Vagina (tissue), 2 donors: Measurements from ENCODE around the gene RELA. TPM values are rescaled to one million over a fixed set of nuclear protein-coding genes. Genes with fewer than 3 reads are reported as not detected.

Experiments
- DNase-seq, 2 donors: peaks; one replicate each; pipeline ENCODE4 v3.0.0-alpha.2; 2017; ENCODE audit errors: extremely low spot score in 2 of 2
- H3K27ac ChIP-seq: fragments of 200-600 bp; sonication (generic); one replicate; pipeline ENCODE4 v1.5.1; 2019
- H3K27me3 ChIP-seq: fragments of 200-600 bp; sonication (generic); one replicate; pipeline ENCODE4 v1.5.1; 2019
- H3K36me3 ChIP-seq, 2 donors: fragments of 200-600 bp; sonication (generic); one replicate each; pipeline ENCODE4 v1.5.1; 2017 to 2019
- H3K4me1 ChIP-seq: fragments of 200-600 bp; sonication (generic); one replicate; pipeline ENCODE4 v1.5.1; 2019
- H3K4me3 ChIP-seq, 2 donors: fragments of 200-600 bp; sonication (generic); 1 replicate in 1 of 2; 2 replicates in 1 of 2; pipeline ENCODE4 v1.5.1; 2016 to 2019
- H3K9me3 ChIP-seq: fragments of 200-600 bp; sonication (generic); one replicate; pipeline ENCODE4 v1.5.1; 2019
- CTCF ChIP-seq, 3 experiments: fragments of 450-650 bp in 2 of 3; fragments of 200-600 bp in 1 of 3; sonication (generic) in 1 of 3; IDR thresholded peaks; one replicate each; pipeline ENCODE4 v1.5.1; 2017 to 2019; ENCODE audit warnings: antibody characterized with exemption in 3 of 3, mild to moderate bottlenecking in 2 of 3, moderate library complexity in 2 of 3
- POLR2A ChIP-seq, 2 donors: fragments of 450-650 bp; IDR thresholded peaks; one replicate each; pipeline ENCODE4 v1.6.1; 2017; ENCODE audit warnings: antibody characterized with exemption in 2 of 2, mild to moderate bottlenecking in 2 of 2, moderate library complexity in 2 of 2
- POLR2AphosphoS5 ChIP-seq, 2 donors: sonication (generic); formaldehyde crosslinking; IDR thresholded peaks; one replicate each; pipeline ENCODE4 v1.9.0; 2017; ENCODE audit warnings: antibody characterized with exemption in 2 of 2, mild to moderate bottlenecking in 2 of 2, low read depth in 1 of 2; ENCODE audit not compliant: insufficient read depth in 1 of 2
- intact Hi-C: fragments of 100-400 bp; cut with DNase I; formaldehyde crosslinking; loops from one replicate; pipeline ENCODE4 v1.15.1; 2023
- total RNA-seq: library from RNA; depleted of rRNA; stranded (reverse); fragments of >200 nt; gene quantifications from one replicate; pipeline ENCODE4 v1.2.3, GENCODE V29; 2016

The RELA gene
- total RNA-seq, 1 donor from 2014 or later, result 59.2 TPM

GRCh38 chr11:65611758-65612603 is 50.7 kb downstream of the RELA start:
- intact Hi-C loops, result loop anchor here (5.0 kb wide), 1 partner anchor 40 kb away; the partner anchor contains the start of genes FAM89B and ZNRD2
- no peak for TF ChIP-seq POLR2AphosphoS5 (IDR thresholded peaks at IDR 0.05; ENCODE audit: insufficient read depth in 1 of 2, low read depth in 1 of 2)
- no peak for TF ChIP-seq CTCF (IDR thresholded peaks at IDR 0.05)
- TF ChIP-seq POLR2A (IDR thresholded peaks at IDR 0.05), result no peak
- H3K36me3 ChIP-seq, result peaks cover 0 to 7% of the 10 kb centered on the region in 2 donors
- no peaks in the 10 kb centered on the region for H3K9me3 ChIP-seq
- peak overlapping the region; percentile 90 for H3K27ac ChIP-seq
- H3K4me3 ChIP-seq, result peak overlapping the region; percentile 72 to 95
- DNase-seq, result no peak
- no peaks in the 10 kb centered on the region for H3K27me3 ChIP-seq
- H3K4me1 ChIP-seq, result peaks cover 68% of the 10 kb centered on the region

- intact Hi-C loops, result loop anchor here (5.0 kb wide), 1 partner anchor 39 kb away; the partner anchor contains the start of genes FAM89B and ZNRD2
- H3K27me3 ChIP-seq, result no peaks in the 10 kb centered on the region
These were observed 51.5 kb downstream of the RELA start for GRCh38 chr11:65611028-65611757.

GRCh38 chr11:65610404-65610803 is 52.3 kb downstream of the RELA start:
- peak overlapping the region; percentile 90 for H3K27ac ChIP-seq
- intact Hi-C loops, result loop anchor here (5.0 kb wide), 1 partner anchor 38 kb away; the partner anchor contains the start of genes FAM89B and ZNRD2
- peaks cover 67% of the 10 kb centered on the region for H3K4me1 ChIP-seq
- H3K9me3 ChIP-seq, result no peaks in the 10 kb centered on the region
- DNase-seq, result no peak
- no peaks in the 10 kb centered on the region for H3K27me3 ChIP-seq
- no peak for TF ChIP-seq POLR2A (IDR thresholded peaks at IDR 0.05)
- no peak for TF ChIP-seq POLR2AphosphoS5 (IDR thresholded peaks at IDR 0.05; ENCODE audit: insufficient read depth in 1 of 2, low read depth in 1 of 2)
- no peak for TF ChIP-seq CTCF (IDR thresholded peaks at IDR 0.05)
- peak overlapping the region in 1 of 2 donors; percentile 95 for H3K4me3 ChIP-seq
- H3K36me3 ChIP-seq, result peaks cover 0 to 12% of the 10 kb centered on the region in 2 donors

More at GRCh38 chr11:65611028-65611757, 51.5 kb downstream of the RELA start:
- DNase-seq, result no peak
- no peak for TF ChIP-seq POLR2A (IDR thresholded peaks at IDR 0.05)
- TF ChIP-seq CTCF (IDR thresholded peaks at IDR 0.05), result no peak
- peaks cover 0 to 7% of the 10 kb centered on the region in 2 donors for H3K36me3 ChIP-seq
- peak overlapping the region; percentile 72 to 95 for H3K4me3 ChIP-seq
- H3K4me1 ChIP-seq, result peaks cover 66% of the 10 kb centered on the region
- peak overlapping the region; percentile 90 for H3K27ac ChIP-seq
- H3K9me3 ChIP-seq, result no peaks in the 10 kb centered on the region

GRCh38 chr11:65609665-65610064 is 53.1 kb downstream of the RELA start:
- H3K27me3 ChIP-seq, result no peaks in the 10 kb centered on the region
- peaks cover 0 to 20% of the 10 kb centered on the region in 2 donors for H3K36me3 ChIP-seq
- H3K4me1 ChIP-seq, result peaks cover 67% of the 10 kb centered on the region
- TF ChIP-seq POLR2AphosphoS5 (IDR thresholded peaks at IDR 0.05; ENCODE audit: insufficient read depth in 1 of 2, low read depth in 1 of 2) (no peak), POLR2A (IDR thresholded peaks at IDR 0.05) (no peak), CTCF (IDR thresholded peaks at IDR 0.05) (no peak)
- intact Hi-C loops, result loop anchor here (5.0 kb wide), 1 partner anchor 37 kb away; the partner anchor contains the start of genes FAM89B and ZNRD2
- no peak for DNase-seq
- H3K27ac ChIP-seq, result no peak overlapping the region
- H3K9me3 ChIP-seq, result no peaks in the 10 kb centered on the region
- no peak overlapping the region for H3K4me3 ChIP-seq
